RWPE1 (cell line): Measurements from ENCODE around the gene EXT2.
A peak's percentile ranks its signal among the peaks of the same experiment; 100 is the strongest.

Experiments
- CTCF ChIA-PET: fragments of 350-600 bp; sonication (Branson Sonifier 250); formaldehyde crosslinking; extraction: SDS; loops from one replicate; lab custom pipeline; 2021; lab: Yijun Ruan, JAX
- POLR2A ChIA-PET: fragments of 400-600 bp; formaldehyde crosslinking; extraction: SDS; loops from one replicate; lab custom pipeline; 2020; ENCODE audit warnings: antibody characterized with exemption; ENCODE audit not compliant: low non-redundant PET; lab: Yijun Ruan, JAX
- DNase-seq: peaks from one replicate; pipeline ENCODE4 v3.0.0; 2012; ENCODE audit warnings: low spot score
- H3K27ac ChIP-seq: fragments of 450-650 bp; 2 replicates; pipeline ENCODE4 v1.5.1; 2017
- CTCF ChIP-seq: fragments of 450-650 bp; conservative IDR thresholded peaks from 2 replicates; pipeline ENCODE4 v1.5.1; 2017; ENCODE audit warnings: low read depth, mild to moderate bottlenecking

The EXT2 gene

GRCh38 chr11:44281151-44281550, 185.7 kb downstream of the EXT2 start:
- ChIA-PET POLR2A (no interaction called here), CTCF (interaction anchor here (0.7 kb wide), 1 partner anchor 229 kb away, joined by 3 read pairs; no protein-coding TSS in a partner anchor)
- DNase-seq = no peak
- H3K27ac ChIP-seq = no peak overlapping the region
- TF ChIP-seq CTCF = no peak

GRCh38 chr11:44282620-44283019, 187.1 kb downstream of the EXT2 start:
- no peak for DNase-seq
- POLR2A ChIA-PET = no interaction called here
- CTCF ChIA-PET = interaction anchor here (0.6 kb wide), 1 partner anchor 259 kb away, joined by 3 read pairs; no protein-coding TSS in a partner anchor
- H3K27ac ChIP-seq = no peak overlapping the region
- TF ChIP-seq CTCF = no peak

- no peak for TF ChIP-seq CTCF
- ChIA-PET POLR2A (no interaction called here), CTCF (interaction anchor here (0.5 to 1.7 kb wide), 13 partner anchors 8 to 1842 kb away, joined by 3 to 4 read pairs (median 3); no protein-coding TSS in a partner anchor)
- no peak overlapping the region for H3K27ac ChIP-seq
- DNase-seq = no peak
Measured at GRCh38 chr11:44285756-44286155, 190.3 kb downstream of the EXT2 start.

- no peak overlapping the region for H3K27ac ChIP-seq
- TF ChIP-seq CTCF = peak; percentile 71
- ChIA-PET POLR2A (no interaction called here), CTCF (interaction anchor here (0.6 to 1.7 kb wide), 14 partner anchors 9 to 1841 kb away, joined by 3 to 5 read pairs (median 3); no protein-coding TSS in a partner anchor)
- DNase-seq = peak; percentile 50
Measured at GRCh38 chr11:44286268-44286880, 190.9 kb downstream of the EXT2 start.

GRCh38 chr11:44286911-44287310, 191.4 kb downstream of the EXT2 start:
- H3K27ac ChIP-seq = no peak overlapping the region
- POLR2A ChIA-PET = no interaction called here
- no peak for DNase-seq
- no peak for TF ChIP-seq CTCF
- CTCF ChIA-PET = interaction anchor here (0.6 to 1.7 kb wide), 5 partner anchors 8 to 245 kb away, joined by 3 to 5 read pairs (median 4); no protein-coding TSS in a partner anchor

- no peak for DNase-seq
- ChIA-PET POLR2A (no interaction called here), CTCF (no interaction called here)
- TF ChIP-seq CTCF = no peak
- H3K27ac ChIP-seq = no peak overlapping the region
Measured at GRCh38 chr11:44288133-44288526, 192.7 kb downstream of the EXT2 start.
